ENCODE results near the gene SDK1. TPM values are rescaled to one million over a fixed set of nuclear protein-coding genes. Genes with fewer than 3 reads are reported as not detected.
"Not testable (repeated sequence)": the region's sequence is repeated elsewhere in the genome, so short reads cannot be mapped to it uniquely, and the experiment has no call there.

The SDK1 gene
- total RNA-seq, 1 donor from 2014 or later = 10.9 TPM

- no peak for DNase-seq (ENCODE audit: low spot score)
- peaks cover 3% of the 10 kb centered on the region for H3K27me3 Mint-ChIP-seq (ENCODE audit: low read depth)
Measured at GRCh38 chr7:4308205-4308590, 1007.1 kb downstream of the SDK1 start.

DNA sequence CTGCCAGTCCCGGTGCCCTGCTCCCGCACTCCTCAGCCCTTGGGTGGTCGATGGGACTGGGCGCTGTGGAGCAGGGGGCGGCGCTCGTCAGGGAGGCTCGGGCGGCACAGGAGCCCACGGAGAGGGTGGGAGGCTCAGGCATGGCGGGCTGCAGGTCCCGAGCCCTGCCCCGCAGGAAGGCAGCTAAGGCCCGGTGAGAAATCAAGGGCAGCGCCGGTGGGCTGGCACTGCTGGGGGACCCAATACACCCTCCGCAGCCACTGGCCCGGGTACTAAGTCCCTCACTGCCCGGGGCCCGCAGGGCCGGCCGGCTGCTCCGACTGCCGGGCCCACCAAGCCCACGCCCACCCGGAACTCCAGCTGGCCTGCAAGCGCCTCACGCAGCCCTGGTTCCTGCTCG is 1012.9 kb downstream of the SDK1 start:
- not testable (repeated sequence) for DNase-seq (ENCODE audit: low spot score); H3K4me1 Mint-ChIP-seq (ENCODE audit: low read depth); H3K4me3 Mint-ChIP-seq (ENCODE audit: unreplicated experiment); H3K9me3 Mint-ChIP-seq (ENCODE audit: low read depth); H3K27ac Mint-ChIP-seq (ENCODE audit: unreplicated experiment); H3K36me3 Mint-ChIP-seq (ENCODE audit: low read depth)
- H3K27me3 Mint-ChIP-seq (ENCODE audit: low read depth) = peaks cover 10% of the 10 kb centered on the region

More at GRCh38 chr7:4308205-4308590, 1007.1 kb downstream of the SDK1 start:
- no peak overlapping the region for H3K27ac Mint-ChIP-seq (ENCODE audit: unreplicated experiment)
- TF ChIP-seq, protein P1, sequence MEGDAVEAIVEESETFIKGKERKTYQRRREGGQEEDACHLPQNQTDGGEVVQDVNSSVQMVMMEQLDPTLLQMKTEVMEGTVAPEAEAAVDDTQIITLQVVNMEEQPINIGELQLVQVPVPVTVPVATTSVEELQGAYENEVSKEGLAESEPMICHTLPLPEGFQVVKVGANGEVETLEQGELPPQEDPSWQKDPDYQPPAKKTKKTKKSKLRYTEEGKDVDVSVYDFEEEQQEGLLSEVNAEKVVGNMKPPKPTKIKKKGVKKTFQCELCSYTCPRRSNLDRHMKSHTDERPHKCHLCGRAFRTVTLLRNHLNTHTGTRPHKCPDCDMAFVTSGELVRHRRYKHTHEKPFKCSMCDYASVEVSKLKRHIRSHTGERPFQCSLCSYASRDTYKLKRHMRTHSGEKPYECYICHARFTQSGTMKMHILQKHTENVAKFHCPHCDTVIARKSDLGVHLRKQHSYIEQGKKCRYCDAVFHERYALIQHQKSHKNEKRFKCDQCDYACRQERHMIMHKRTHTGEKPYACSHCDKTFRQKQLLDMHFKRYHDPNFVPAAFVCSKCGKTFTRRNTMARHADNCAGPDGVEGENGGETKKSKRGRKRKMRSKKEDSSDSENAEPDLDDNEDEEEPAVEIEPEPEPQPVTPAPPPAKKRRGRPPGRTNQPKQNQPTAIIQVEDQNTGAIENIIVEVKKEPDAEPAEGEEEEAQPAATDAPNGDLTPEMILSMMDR (IDR thresholded peaks at IDR 0.05) = no peak
- H3K4me1 Mint-ChIP-seq (ENCODE audit: low read depth) = no peaks in the 10 kb centered on the region
- H3K4me3 Mint-ChIP-seq (ENCODE audit: unreplicated experiment) = no peak overlapping the region
- H3K36me3 Mint-ChIP-seq (ENCODE audit: low read depth) = no peaks in the 10 kb centered on the region
- H3K9me3 Mint-ChIP-seq (ENCODE audit: low read depth) = peaks cover 2% of the 10 kb centered on the region

DNA sequence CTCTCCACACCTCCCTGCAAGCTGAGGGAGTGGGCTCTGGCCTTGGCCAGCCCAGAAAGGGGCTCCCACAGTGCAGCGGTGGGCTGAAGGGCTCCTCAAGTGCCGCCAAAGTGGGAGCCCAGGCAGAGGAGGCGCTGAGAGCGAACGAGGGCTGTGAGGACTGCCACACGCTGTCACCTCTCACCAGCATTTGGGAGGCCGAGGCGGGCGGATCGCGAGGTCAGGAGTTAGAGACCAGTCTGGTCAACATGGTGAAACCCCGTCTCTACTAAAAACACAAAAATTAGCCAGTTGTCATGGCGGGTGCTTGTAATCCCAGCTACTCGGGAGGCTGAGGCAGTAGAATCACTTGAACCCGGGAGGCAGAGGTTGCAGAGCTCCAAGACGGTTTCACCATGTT is 1013.3 kb downstream of the SDK1 start:
- not testable (repeated sequence) for DNase-seq (ENCODE audit: low spot score); H3K4me3 Mint-ChIP-seq (ENCODE audit: unreplicated experiment); H3K36me3 Mint-ChIP-seq (ENCODE audit: low read depth); H3K4me1 Mint-ChIP-seq (ENCODE audit: low read depth); H3K27ac Mint-ChIP-seq (ENCODE audit: unreplicated experiment); H3K9me3 Mint-ChIP-seq (ENCODE audit: low read depth)
- peaks cover 13% of the 10 kb centered on the region for H3K27me3 Mint-ChIP-seq (ENCODE audit: low read depth)

All from chondrocyte (in vitro differentiated cells).